OCI-LY1 (cell line): ENCODE results near the gene SEC22C.

ENCODE experiments used
- H2AFZ ChIP-seq: fragments of 200-600 bp; sonication (generic), shearing (Covaris generic); 2 replicates; pipeline ENCODE4 v1.6.0; 2014; ENCODE audit warnings: antibody characterized with exemption, mild to moderate bottlenecking, low read length
- H3F3A ChIP-seq: fragments of 200-600 bp; sonication (generic), shearing (Covaris generic); 2 replicates; pipeline ENCODE4 v1.6.0; 2014; ENCODE audit warnings: mild to moderate bottlenecking, antibody characterized with exemption, low read length, moderate library complexity; ENCODE audit not compliant: insufficient read depth
- H3K27ac ChIP-seq: fragments of 200-600 bp; sonication (generic); 2 replicates; pipeline ENCODE4 v1.5.1; 2014; ENCODE audit warnings: low read length, mixed run types, mild to moderate bottlenecking, low read depth; ENCODE audit not compliant: poor library complexity, severe bottlenecking
- H3K27me3 ChIP-seq: fragments of 200-600 bp; sonication (generic); 2 replicates; pipeline ENCODE4 v1.6.0; 2014; ENCODE audit warnings: antibody characterized with exemption, mild to moderate bottlenecking, low read length, moderate library complexity; ENCODE audit not compliant: insufficient read depth
- H3K36me3 ChIP-seq: fragments of 200-600 bp; sonication (generic); 2 replicates; pipeline ENCODE4 v1.6.1; 2014; ENCODE audit warnings: mild to moderate bottlenecking, antibody characterized with exemption, low read length, moderate library complexity, mixed read lengths; ENCODE audit not compliant: insufficient read depth
- H3K4me1 ChIP-seq: fragments of 200-600 bp; sonication (generic); 2 replicates; pipeline ENCODE4 v1.5.1; 2014; ENCODE audit warnings: mild to moderate bottlenecking, low read length, moderate library complexity; ENCODE audit not compliant: insufficient read depth, severe bottlenecking
- H3K4me2 ChIP-seq: fragments of 200-600 bp; sonication (generic), shearing (Covaris generic); 2 replicates; pipeline ENCODE4 v1.6.1; 2014; ENCODE audit warnings: low read length
- H3K4me3 ChIP-seq: fragments of 200-600 bp; sonication (generic); 2 replicates; pipeline ENCODE4 v1.5.1; 2014; ENCODE audit warnings: low read length, low read depth, mild to moderate bottlenecking, mixed read lengths; ENCODE audit not compliant: poor library complexity, severe bottlenecking
- H3K79me2 ChIP-seq: fragments of 200-600 bp; shearing (Covaris generic); 2 replicates; pipeline ENCODE4 v1.6.1; 2016; ENCODE audit warnings: mixed run types, low read length, mixed read lengths; ENCODE audit not compliant: insufficient read depth
- H3K9ac ChIP-seq: fragments of 200-600 bp; sonication (generic), shearing (Covaris generic); 2 replicates; pipeline ENCODE4 v1.6.1; 2014; ENCODE audit warnings: mild to moderate bottlenecking, low read length, mixed read lengths
- H3K9me2 ChIP-seq: fragments of 200-600 bp; sonication (generic), shearing (Covaris generic); 2 replicates; pipeline ENCODE4 v1.6.1; 2014; ENCODE audit warnings: low read depth, mild to moderate bottlenecking, low read length, mixed read lengths
- H3K9me3 ChIP-seq: fragments of 200-600 bp; shearing (Covaris generic); 2 replicates; pipeline ENCODE4 v1.6.1; 2014; ENCODE audit warnings: low read length, mixed read lengths
- H4K20me1 ChIP-seq: fragments of 200-600 bp; sonication (generic), shearing (Covaris generic); 2 replicates; pipeline ENCODE4 v1.6.0; 2016; ENCODE audit warnings: mild to moderate bottlenecking, low read length; ENCODE audit not compliant: insufficient read depth
- CTCF ChIP-seq: fragments of 200-600 bp; sonication (generic), shearing (Covaris generic); IDR thresholded peaks from 2 replicates; pipeline ENCODE4 v1.5.1; 2017; ENCODE audit warnings: mild to moderate bottlenecking, antibody characterized with exemption, low read length, moderate library complexity, mixed read lengths
- EZH2 ChIP-seq: fragments of 200-600 bp; sonication (generic), shearing (Covaris generic); IDR thresholded peaks from 2 replicates; pipeline ENCODE4 v1.8.0; 2017; ENCODE audit warnings: borderline replicate concordance, mixed run types, mild to moderate bottlenecking, antibody characterized with exemption, low read length, moderate library complexity, mixed read lengths

The SEC22C gene

GRCh38 chr3:42515391-42515916, 66.3 kb downstream of the SEC22C start:
- Histone ChIP-seq H2AFZ (no peak overlapping the region), H3K9me3 (no peaks in the 10 kb centered on the region), H3K27ac (no peak overlapping the region), H3K79me2 (no peaks in the 10 kb centered on the region), H3K4me2 (no peak overlapping the region), H4K20me1 (no peaks in the 10 kb centered on the region), H3K36me3 (no peaks in the 10 kb centered on the region), H3K4me1 (no peaks in the 10 kb centered on the region), H3K27me3 (no peaks in the 10 kb centered on the region), H3F3A (no peaks in the 10 kb centered on the region), H3K9me2 (no peaks in the 10 kb centered on the region), H3K9ac (no peak overlapping the region), H3K4me3 (no peak overlapping the region)
- TF ChIP-seq EZH2 (no peak), CTCF (no peak)

GRCh38 chr3:42514876-42515275, 66.9 kb downstream of the SEC22C start:
- Histone ChIP-seq H3K27me3 (no peaks in the 10 kb centered on the region; the same call in 1 of the 2 replicates), H3K9me3 (no peaks in the 10 kb centered on the region), H3K4me2 (no peak overlapping the region), H2AFZ (no peak overlapping the region), H3K4me1 (no peaks in the 10 kb centered on the region), H3K36me3 (no peaks in the 10 kb centered on the region), H3K4me3 (no peak overlapping the region), H3F3A (no peaks in the 10 kb centered on the region), H3K9me2 (no peaks in the 10 kb centered on the region), H3K27ac (no peak overlapping the region), H4K20me1 (no peaks in the 10 kb centered on the region), H3K9ac (no peak overlapping the region), H3K79me2 (no peaks in the 10 kb centered on the region)
- no peak for TF ChIP-seq CTCF

GRCh38 chr3:42513521-42513920, 68.2 kb downstream of the SEC22C start:
- no peak overlapping the region for H3K4me2 ChIP-seq
- TF ChIP-seq CTCF (no peak), EZH2 (no peak)

More at GRCh38 chr3:42513521-42513920, 68.2 kb downstream of the SEC22C start:
- Histone ChIP-seq H3K9me3 (no peaks in the 10 kb centered on the region), H3K4me1 (no peaks in the 10 kb centered on the region), H3K27me3 (no peaks in the 10 kb centered on the region; the same call in 1 of the 2 replicates), H3K9ac (no peak overlapping the region), H4K20me1 (no peaks in the 10 kb centered on the region), H3K27ac (no peak overlapping the region), H3F3A (no peaks in the 10 kb centered on the region), H3K9me2 (no peaks in the 10 kb centered on the region), H2AFZ (no peak overlapping the region), H3K36me3 (no peaks in the 10 kb centered on the region), H3K79me2 (no peaks in the 10 kb centered on the region), H3K4me3 (no peak overlapping the region)
